Cardiac fibroblast (primary cell): ENCODE measurements around the gene DUSP2.

ENCODE experiments used
- DNase-seq, 2 donors: peaks; one replicate each; pipeline versions ENCODE4 v3.0.0 to v3.0.0-alpha.2; 2010; ENCODE audit warnings: low read depth in 2 of 2
- H3K4me3 ChIP-seq, 2 donors: replicated peaks in 1 of 2; 1 replicate in 1 of 2; 2 replicates in 1 of 2; pipeline ENCODE4 v1.5.1; 2011; ENCODE audit warnings: low read depth in 2 of 2, low read length in 2 of 2, mild to moderate bottlenecking in 2 of 2, moderate library complexity in 1 of 2
- CTCF ChIP-seq: IDR thresholded peaks from one replicate; pipeline ENCODE4 v1.5.1; 2011; ENCODE audit warnings: low read depth, mild to moderate bottlenecking, low read length, inconsistent platforms

The DUSP2 gene

GRCh38 chr2:96151595-96152303 is 6.5 kb upstream of the DUSP2 start:
- TF ChIP-seq CTCF, result no peak
- H3K4me3 ChIP-seq, result no peak overlapping the region
- DNase-seq, result no peak

GRCh38 chr2:96150791-96151594 is 5.8 kb upstream of the DUSP2 start:
- no peak overlapping the region for H3K4me3 ChIP-seq
- TF ChIP-seq CTCF, result no peak
- DNase-seq, result no peak

GRCh38 chr2:96150007-96150640 is 4.9 kb upstream of the DUSP2 start:
- TF ChIP-seq CTCF, result no peak
- DNase-seq, result no peak

GRCh38 chr2:96148410-96149217 is 3.4 kb upstream of the DUSP2 start:
- peak; percentile 89 to 93 for DNase-seq
- no peak overlapping the region for H3K4me3 ChIP-seq
- TF ChIP-seq CTCF, result no peak

More at GRCh38 chr2:96150007-96150640, 4.9 kb upstream of the DUSP2 start:
- no peak overlapping the region for H3K4me3 ChIP-seq

GRCh38 chr2:96147593-96148201 is 2.5 kb upstream of the DUSP2 start:
- H3K4me3 ChIP-seq, result no peak overlapping the region
- no peak for TF ChIP-seq CTCF
- DNase-seq, result no peak
